Thoracic aorta (tissue), 2 donors: ENCODE results near the gene FBF1. TPM values are rescaled to one million over a fixed set of nuclear protein-coding genes. Genes with fewer than 3 reads are reported as not detected.

Experiments
- ATAC-seq: fragments of 150-250 bp; one replicate; pipeline ENCODE4 v1.8.0; 2017; ENCODE audit warnings: low read depth; ENCODE audit not compliant: insufficient number of reproducible peaks, low FRiP score
- DNase-seq: peaks from one replicate; pipeline ENCODE4 v3.0.0-alpha.2; 2020; ENCODE audit warnings: low spot score
- H3K27ac ChIP-seq, 2 donors: fragments of 200-600 bp; sonication (generic); 1 replicate in 1 of 2; 2 replicates in 1 of 2; pipeline ENCODE4 v1.5.1; 2016; ENCODE audit warnings: mild to moderate bottlenecking in 2 of 2, moderate library complexity in 2 of 2
- H3K27me3 ChIP-seq: fragments of 200-600 bp; sonication (generic); replicated peaks from 2 replicates; pipeline ENCODE4 v1.6.0; 2016; ENCODE audit warnings: mild to moderate bottlenecking; ENCODE audit not compliant: insufficient read depth
- H3K36me3 ChIP-seq: fragments of 200-600 bp; sonication (generic); one replicate; pipeline ENCODE4 v1.5.1; 2016
- H3K4me1 ChIP-seq, 2 donors: fragments of 200-600 bp; sonication (generic); 1 replicate in 1 of 2; 2 replicates in 1 of 2; pipeline versions ENCODE4 v1.5.1 to v1.6.0; 2016; ENCODE audit warnings: low read depth in 2 of 2, mild to moderate bottlenecking in 1 of 2; ENCODE audit not compliant: control insufficient read depth in 1 of 2
- H3K4me3 ChIP-seq: fragments of 200-600 bp; sonication (generic); 2 replicates; pipeline ENCODE4 v1.5.1; 2016; ENCODE audit warnings: mild to moderate bottlenecking
- H3K9me3 ChIP-seq: fragments of 200-600 bp; sonication (generic); 2 replicates; pipeline ENCODE4 v1.5.1; 2016
- CTCF ChIP-seq: fragments of 200-600 bp; sonication (generic); IDR thresholded peaks from one replicate; pipeline ENCODE4 v1.5.1; 2019; ENCODE audit warnings: antibody characterized with exemption
- total RNA-seq, 2 donors: library from RNA; depleted of rRNA; stranded (reverse); fragments of >200 nt; gene quantifications; one replicate each; pipeline versions ENCODE4 v1.1.0 to v1.2.3, GENCODE V29; 2016

FBF1 gene
- total RNA-seq, 2 donors from 2014 or later: 6.3 to 8.0 TPM

DNA sequence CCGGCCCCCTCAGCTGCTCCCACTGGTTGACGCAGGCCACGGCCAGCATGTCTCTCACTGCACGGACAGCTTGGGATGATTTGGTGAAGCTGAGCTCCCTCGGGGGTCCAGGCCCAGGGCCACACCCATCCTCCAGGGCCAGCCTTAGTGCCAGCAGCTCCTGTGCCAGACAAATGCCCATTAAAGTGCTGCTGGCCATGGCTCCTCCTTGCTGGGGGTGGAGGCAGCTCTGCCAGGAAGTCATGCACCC lies 65.0 kb downstream of the FBF1 start:
- peaks cover 7% of the 10 kb centered on the region for H3K36me3 ChIP-seq
- no peaks in the 10 kb centered on the region for H3K27me3 ChIP-seq
- no peak for ATAC-seq
- peak overlapping the region; percentile 99 for H3K27ac ChIP-seq
- H3K9me3 ChIP-seq: no peaks in the 10 kb centered on the region
- no peak for DNase-seq
- peak overlapping the region; percentile 78 for H3K4me3 ChIP-seq
- no peak for TF ChIP-seq CTCF
- H3K4me1 ChIP-seq: peaks cover 47 to 67% of the 10 kb centered on the region in 2 donors

- ATAC-seq: no peak
- Histone ChIP-seq H3K36me3 (peaks cover 7% of the 10 kb centered on the region), H3K27ac (peak overlapping the region; percentile 99), H3K9me3 (no peaks in the 10 kb centered on the region), H3K27me3 (no peaks in the 10 kb centered on the region), H3K4me3 (peak overlapping the region; percentile 78), H3K4me1 (peaks cover 49 to 72% of the 10 kb centered on the region in 2 donors)
- no peak for DNase-seq
- TF ChIP-seq CTCF: no peak
These were observed 65.5 kb downstream of the FBF1 start for GRCh38 chr17:75875182-75875939.

GRCh38 chr17:75874323-75875181 lies 66.3 kb downstream of the FBF1 start:
- peak overlapping the region; percentile 78 for H3K4me3 ChIP-seq

GRCh38 chr17:75873587-75874322 lies 67.1 kb downstream of the FBF1 start:
- no peak for DNase-seq
- H3K27me3 ChIP-seq: no peaks in the 10 kb centered on the region
- H3K36me3 ChIP-seq: peaks cover 7% of the 10 kb centered on the region
- H3K4me1 ChIP-seq: peaks cover 65 to 83% of the 10 kb centered on the region in 2 donors
- ATAC-seq: no peak
- no peak for TF ChIP-seq CTCF
- H3K4me3 ChIP-seq: peak overlapping the region; percentile 57
- peak overlapping the region; percentile 99 for H3K27ac ChIP-seq
- H3K9me3 ChIP-seq: no peaks in the 10 kb centered on the region

More at GRCh38 chr17:75874323-75875181, 66.3 kb downstream of the FBF1 start:
- Histone ChIP-seq H3K27me3 (no peaks in the 10 kb centered on the region), H3K4me1 (peaks cover 57 to 80% of the 10 kb centered on the region in 2 donors), H3K9me3 (no peaks in the 10 kb centered on the region), H3K36me3 (peaks cover 7% of the 10 kb centered on the region), H3K27ac (peak overlapping the region; percentile 99)
- ATAC-seq: no peak
- DNase-seq: no peak
- no peak for TF ChIP-seq CTCF
